HG03378 (cell line): ENCODE results near the gene CFAP99.

ENCODE experiments used
- ATAC-seq: cut with Tn5 transposase; IDR thresholded peaks from one replicate; pipeline ENCODE4 v1.9.1; 2021; ENCODE audit warnings: mild to moderate bottlenecking, moderate library complexity; ENCODE audit not compliant: unreplicated experiment

The CFAP99 gene

GRCh38 chr4:2390784-2391421, 27.9 kb upstream of the CFAP99 start:
- no peak for ATAC-seq

DNA sequence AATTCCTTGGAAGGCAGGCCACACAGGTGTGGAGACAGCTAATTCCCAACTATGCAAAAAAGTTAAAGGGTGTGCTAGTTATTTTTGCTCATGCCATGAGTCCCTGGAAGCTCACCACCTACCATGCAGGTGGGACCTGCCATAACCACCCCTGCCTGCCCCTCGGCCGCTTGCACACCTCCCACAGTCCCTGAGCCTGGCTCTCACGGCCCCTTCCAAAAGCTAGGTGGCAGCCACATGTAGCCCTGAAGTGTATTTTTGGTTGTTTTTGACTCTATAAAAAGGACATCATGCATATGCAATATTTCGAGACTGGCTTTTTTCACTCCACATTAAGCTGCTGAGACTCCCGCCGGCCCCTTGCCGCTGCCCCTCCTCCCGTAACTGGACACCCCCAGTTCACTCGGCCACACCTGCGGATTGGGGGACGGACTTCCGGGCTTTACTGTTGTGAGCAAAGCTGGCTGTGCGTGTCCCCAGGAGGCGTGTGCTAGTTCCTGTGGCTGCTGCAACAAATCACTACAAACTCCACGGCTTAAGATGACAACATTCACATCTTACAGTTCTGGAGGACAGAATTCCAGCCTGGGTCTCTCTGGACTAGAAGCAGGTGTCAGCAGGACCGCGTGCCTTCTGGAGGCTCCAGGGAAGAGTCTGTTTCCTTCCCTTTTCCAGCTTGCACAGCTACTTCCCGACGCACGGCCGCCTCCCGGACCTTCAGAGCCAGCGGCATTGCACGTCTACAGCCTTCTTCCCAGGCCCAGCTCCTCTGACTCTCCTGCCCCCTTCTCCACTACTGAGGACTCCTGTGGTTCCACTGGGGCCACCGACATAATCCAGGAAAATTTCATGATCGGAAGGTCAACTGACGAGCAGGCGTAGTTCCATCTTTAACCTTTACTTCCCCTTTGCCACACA, 25.1 kb upstream of the CFAP99 start:
- ATAC-seq: no peak

GRCh38 chr4:2394528-2394927, 24.2 kb upstream of the CFAP99 start:
- no peak for ATAC-seq

DNA sequence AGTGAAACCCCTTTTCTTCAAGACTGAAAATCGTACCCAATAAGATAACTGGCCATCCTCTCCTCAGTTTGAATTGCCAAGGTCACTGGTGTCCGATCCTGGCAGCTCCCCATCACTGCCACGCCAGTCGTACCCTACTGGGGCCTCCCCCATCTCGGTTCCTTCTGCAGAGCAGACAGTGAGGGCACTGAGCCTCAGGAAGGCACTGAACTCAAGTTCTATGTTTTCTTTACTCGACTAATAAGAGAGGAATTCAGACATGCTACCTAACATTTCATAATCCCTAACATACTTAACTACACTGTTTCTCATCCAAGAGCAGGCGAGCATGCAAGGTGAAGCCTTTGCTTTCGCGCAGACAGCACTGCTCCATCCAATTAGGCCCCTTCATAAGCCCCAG, 23.7 kb upstream of the CFAP99 start:
- no peak for ATAC-seq

DNA sequence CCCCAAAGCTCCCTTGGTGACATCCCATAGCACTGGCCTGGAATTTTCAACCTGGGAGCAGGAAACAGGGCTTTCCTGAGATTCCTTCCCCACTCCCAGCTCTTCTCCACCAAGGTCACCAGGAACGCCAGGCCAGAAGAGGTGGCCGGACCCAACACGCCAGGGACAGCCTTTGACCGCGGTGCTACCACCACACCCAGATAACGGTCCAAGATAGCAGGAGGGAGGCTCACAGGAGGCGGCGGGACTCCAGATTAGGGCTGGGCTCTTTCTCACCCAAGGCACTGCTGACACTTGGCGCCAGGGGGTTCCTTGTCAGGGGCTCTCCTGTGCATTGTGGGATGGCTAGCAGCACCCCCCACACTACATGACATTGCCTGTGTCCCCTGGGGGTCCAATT, 23.2 kb upstream of the CFAP99 start:
- ATAC-seq: no peak

DNA sequence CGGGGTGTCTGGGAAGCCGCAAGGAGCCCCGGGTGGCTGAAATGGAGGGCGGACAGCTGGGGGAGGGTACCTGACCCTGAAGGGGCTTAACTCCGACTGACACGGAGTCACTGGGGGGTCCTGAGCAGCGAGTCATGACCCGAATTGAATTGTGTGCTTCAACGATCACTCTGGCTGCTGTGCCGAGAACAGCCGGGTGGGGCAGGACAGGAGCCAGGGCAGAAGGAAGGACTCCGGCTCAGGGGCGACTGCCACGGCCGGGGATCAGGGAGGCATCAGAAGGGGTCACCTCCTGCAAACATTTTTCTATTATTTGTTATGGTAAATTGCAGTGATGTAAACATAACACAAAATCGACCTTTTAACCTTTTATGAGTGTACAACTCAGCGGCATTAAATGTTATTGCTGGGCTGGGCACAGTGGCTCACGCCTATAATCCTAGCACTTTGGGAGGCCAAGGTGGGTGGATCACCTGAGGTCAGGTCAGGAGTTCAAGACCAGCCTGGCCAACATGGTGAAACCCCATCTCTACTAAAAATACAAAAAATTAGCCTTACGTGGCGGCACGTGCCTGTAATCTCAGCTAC, 21.9 kb upstream of the CFAP99 start:
- ATAC-seq: no peak

DNA sequence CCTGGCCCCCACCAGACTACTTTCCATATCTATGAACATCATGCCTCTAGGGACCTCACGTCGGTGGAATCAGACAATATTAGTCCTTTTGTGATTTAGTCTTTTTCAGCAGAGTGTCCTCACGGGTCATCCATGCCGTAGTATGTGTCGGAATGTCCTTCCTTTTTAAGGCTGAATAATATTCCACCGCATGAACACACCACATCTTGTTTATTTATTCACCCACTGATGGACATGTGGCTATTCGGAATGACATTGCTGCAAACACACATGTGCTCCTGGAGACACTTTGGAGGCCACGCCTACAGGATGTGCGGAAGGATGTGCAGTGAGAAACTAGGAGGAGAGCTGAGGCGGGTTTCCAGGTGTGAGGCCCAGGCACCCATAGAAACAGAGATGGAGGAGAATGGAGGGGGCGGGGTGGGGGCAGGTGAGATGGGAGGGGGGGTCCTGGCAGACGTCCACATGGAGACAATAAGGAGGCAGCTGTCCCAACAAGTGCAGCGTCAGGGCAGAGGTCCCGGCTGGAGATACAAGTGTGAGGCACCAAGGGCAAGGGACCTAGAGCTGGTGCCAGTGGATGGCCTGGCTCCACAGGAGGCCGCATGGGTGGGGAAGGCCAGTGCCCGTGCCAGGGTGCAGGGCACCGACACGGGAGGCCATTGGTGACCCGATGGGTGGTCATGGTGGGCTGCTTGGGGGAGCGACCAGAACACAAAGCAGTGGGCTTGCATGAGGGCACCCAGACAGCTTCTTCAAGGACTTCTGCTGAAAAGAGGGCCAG, 21.0 kb upstream of the CFAP99 start:
- no peak for ATAC-seq

DNA sequence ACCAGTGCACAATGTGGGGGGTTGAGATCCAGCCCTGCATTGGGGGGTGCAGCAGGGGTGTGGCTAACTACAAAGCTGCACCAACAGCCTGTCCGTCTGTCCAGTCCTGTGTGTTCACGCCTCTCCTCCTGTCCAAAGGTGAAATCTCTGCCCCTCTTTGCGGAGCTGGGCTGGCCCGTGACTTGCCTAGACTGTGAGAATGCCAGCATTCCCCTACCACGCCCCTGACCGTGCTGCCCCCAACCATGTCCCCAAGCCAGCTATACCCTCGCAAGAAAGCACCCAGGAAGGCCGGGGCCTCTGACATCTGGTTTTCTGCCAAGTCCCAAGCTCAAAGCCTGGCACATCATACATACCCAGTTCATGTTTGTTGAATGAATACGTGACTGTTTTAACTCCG, 19.5 kb upstream of the CFAP99 start:
- ATAC-seq: no peak

DNA sequence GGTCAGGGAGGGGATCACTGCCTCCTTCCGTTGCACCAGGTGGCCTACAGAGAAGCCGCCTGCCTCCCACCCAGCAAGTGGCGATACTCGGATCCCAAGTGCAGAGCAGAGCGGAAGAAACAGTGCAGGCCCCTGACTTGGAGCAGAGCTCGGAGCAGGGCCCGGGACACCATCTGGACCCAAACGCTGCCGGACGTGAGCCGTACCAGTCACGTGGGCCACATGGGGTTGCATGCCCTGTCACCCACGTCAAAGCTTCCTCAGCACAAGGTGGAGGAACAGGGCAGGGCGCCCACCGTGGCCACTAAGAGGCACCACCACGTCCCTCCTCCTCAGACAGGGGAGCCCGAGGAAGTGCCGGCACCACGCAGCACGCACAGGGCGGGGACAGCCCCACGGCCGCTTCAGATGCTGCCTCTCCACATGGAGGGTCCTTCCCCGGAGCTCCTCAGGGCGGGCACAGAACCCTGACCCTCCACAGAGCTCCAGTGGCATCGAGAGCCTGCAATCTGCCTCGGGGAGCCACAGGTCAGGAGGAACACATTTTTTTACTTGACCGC, 19.0 kb upstream of the CFAP99 start:
- ATAC-seq: no peak

- ATAC-seq: no peak
These were observed 17.7 kb upstream of the CFAP99 start for GRCh38 chr4:2400841-2401609.

DNA sequence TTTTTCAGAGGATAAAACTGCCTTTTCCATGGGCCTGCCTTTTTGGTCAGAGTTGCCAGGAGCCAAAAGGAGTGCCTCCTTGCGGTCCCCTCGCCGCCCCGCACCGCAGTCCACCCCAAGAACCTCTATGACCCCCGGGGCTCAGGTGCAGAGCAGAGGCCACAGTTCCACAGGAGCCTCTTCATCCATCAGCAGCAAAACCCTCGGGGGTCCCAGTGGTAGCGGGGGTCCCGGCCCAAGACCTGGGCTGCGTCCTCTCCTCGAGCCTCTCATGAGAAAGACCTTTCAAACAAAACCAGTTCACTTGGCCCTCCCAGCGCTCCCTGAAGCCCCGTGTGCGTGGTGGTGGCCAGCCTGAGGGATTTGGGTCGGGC, 17.2 kb upstream of the CFAP99 start:
- ATAC-seq: no peak

- no peak for ATAC-seq
These were observed 16.5 kb upstream of the CFAP99 start for GRCh38 chr4:2402048-2402842.

GRCh38 chr4:2402941-2403340, 15.8 kb upstream of the CFAP99 start:
- ATAC-seq: no peak

GRCh38 chr4:2406406-2406805, 12.3 kb upstream of the CFAP99 start:
- ATAC-seq: no peak

GRCh38 chr4:2406920-2407319, 11.8 kb upstream of the CFAP99 start:
- ATAC-seq: no peak

DNA sequence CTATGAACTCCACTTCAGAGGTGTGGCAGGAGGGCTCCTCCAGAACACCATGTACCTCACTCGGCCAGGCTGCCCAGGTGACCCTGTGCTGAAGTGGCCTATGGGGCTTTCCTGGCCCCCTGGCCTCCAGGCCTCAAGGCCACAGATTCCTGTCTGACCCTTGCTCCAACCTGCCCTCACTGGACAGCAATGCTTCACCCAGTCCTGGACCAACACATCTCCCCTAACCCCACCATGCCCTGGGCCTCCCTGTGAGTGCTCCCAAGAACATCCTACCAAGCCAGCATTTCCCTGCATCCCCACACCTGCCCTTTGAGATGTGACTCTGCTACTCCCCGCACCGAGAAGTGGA, 10.8 kb upstream of the CFAP99 start:
- no peak for ATAC-seq

GRCh38 chr4:2408401-2408958, 10.3 kb upstream of the CFAP99 start:
- ATAC-seq: no peak

DNA sequence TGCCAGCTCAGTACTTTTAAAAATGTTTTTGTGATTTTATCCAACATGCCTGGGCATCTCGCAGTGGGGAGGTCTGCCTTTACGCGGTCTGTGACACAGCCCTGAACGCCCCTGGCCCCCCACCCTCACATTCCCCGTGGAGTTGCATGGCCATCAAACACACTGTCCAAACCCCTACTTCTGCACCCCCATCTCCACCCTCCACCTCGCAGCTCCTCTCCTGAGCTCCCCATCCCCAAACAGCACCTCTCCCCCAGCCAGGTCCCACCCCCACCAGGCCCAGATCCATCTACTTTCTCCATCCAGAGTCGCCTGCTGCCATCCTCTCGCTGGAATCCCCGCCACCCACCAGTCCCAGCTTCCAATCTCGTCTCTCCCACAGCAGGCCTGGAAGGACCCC, 9.8 kb upstream of the CFAP99 start:
- no peak for ATAC-seq

DNA sequence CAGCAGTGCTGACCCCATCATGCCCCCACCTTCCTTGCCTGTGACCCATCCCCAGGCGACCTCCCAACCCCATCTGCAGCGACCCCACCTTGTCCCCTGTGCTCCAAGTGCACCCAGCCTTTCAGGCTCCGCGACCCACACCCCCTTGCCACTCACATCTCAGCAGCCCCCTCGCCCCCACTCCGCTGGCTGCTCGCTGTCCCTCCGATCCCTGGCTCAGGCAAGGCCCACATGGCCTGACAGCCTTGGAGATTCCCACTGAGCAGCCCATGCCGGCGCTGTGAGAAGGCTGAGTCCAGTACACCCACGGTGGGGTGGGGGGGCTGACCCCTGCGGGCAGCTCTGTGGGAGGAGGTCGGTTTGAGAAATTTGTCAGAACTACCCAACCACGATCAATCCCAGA, 9.4 kb upstream of the CFAP99 start:
- ATAC-seq: no peak
